A549 (cell line): ENCODE data around the gene CATSPER4. TPM values are rescaled to one million over a fixed set of nuclear protein-coding genes. Genes with fewer than 3 reads are reported as not detected.

Source experiments
- ATAC-seq, 2 experiments: fragments of 200-7000 bp in 1 of 2; fragments of >200 bp in 1 of 2; cut with Nextera tagmentation in 1 of 2; cut with Tn5 transposase in 1 of 2; 3 replicates each; pipeline versions ENCODE4 v1.8.0 to v1.9.1; 2018 to 2020; ENCODE audit warnings: mild to moderate bottlenecking in 1 of 2, moderate library complexity in 1 of 2
- CTCF ChIA-PET: fragments of 300-600 bp; sonication (Branson Sonifier 250); formaldehyde crosslinking; extraction: SDS; loops from one replicate; lab custom pipeline; 2021; ENCODE audit warnings: antibody characterized with exemption, inconsistent platforms; lab: Yijun Ruan, JAX
- POLR2A ChIA-PET: fragments of 350-600 bp; formaldehyde crosslinking; extraction: SDS; loops from one replicate; lab custom pipeline; 2021; ENCODE audit warnings: antibody characterized with exemption, inconsistent platforms; lab: Yijun Ruan, JAX
- DNase-seq, 2 experiments: peaks; one replicate each; pipeline versions ENCODE4 v3.0.0 to v3.0.0-alpha.2; 2011 to 2016; ENCODE audit warnings: low read depth in 1 of 2, low spot score in 1 of 2
- FAIRE-seq: peaks from 2 replicates; lab custom pipeline; 2011; peaks lifted over from hg19 to GRCh38; lab: Jason Lieb, UNC
- H3K27ac ChIP-seq, 2 experiments: fragments of >200 bp; sonication (Bioruptor Twin); formaldehyde crosslinking; 3 replicates each; pipeline ENCODE4 v1.5.1; 2016 to 2017
- H3K4me1 ChIP-seq: fragments of >200 bp; sonication (Bioruptor Twin); formaldehyde crosslinking; 3 replicates; pipeline ENCODE4 v1.6.1; 2016
- H3K4me2 ChIP-seq: fragments of >200 bp; sonication (Bioruptor Twin); formaldehyde crosslinking; 3 replicates; pipeline ENCODE4 v1.6.1; 2016
- H3K4me3 ChIP-seq: fragments of >200 bp; sonication (Bioruptor Twin); formaldehyde crosslinking; 3 replicates; pipeline ENCODE4 v1.5.1; 2016
- H3K9me3 ChIP-seq: fragments of >200 bp; sonication (Bioruptor Twin); formaldehyde crosslinking; 3 replicates; pipeline ENCODE4 v1.6.1; 2016
- ATOH8 ChIP-seq: fragments of 250-450 bp; sonication (Bioruptor Pico); IDR thresholded peaks from 2 replicates; pipeline ENCODE4 v1.5.0; 2020; ENCODE audit warnings: low read depth, mild to moderate bottlenecking, moderate library complexity
- BCL3 ChIP-seq: fragments of >200 bp; sonication (Bioruptor Twin); formaldehyde crosslinking; IDR thresholded peaks from 3 replicates; pipeline ENCODE4 v1.6.1; 2016
- CBX2 ChIP-seq: fragments of 200-600 bp; sonication (generic); IDR thresholded peaks from 2 replicates; pipeline ENCODE4 v1.6.1; 2016; ENCODE audit warnings: low read depth, mild to moderate bottlenecking, borderline replicate concordance
- CBX8 ChIP-seq: fragments of 200-600 bp; sonication (generic); IDR thresholded peaks from 2 replicates; pipeline ENCODE4 v1.6.1; 2016
- CHD4 ChIP-seq: fragments of 200-600 bp; sonication (generic); IDR thresholded peaks from 2 replicates; pipeline ENCODE4 v1.6.1; 2016; ENCODE audit warnings: antibody characterized with exemption, mild to moderate bottlenecking, borderline replicate concordance
- E2F6 ChIP-seq: IDR thresholded peaks from 2 replicates; pipeline ENCODE4 v1.6.1; 2012; ENCODE audit warnings: low read depth, borderline replicate concordance
- EHF ChIP-seq: fragments of 250-450 bp; sonication (Bioruptor Pico); IDR thresholded peaks from 2 replicates; pipeline ENCODE4 v1.5.0; 2020; ENCODE audit warnings: mild to moderate bottlenecking
- EP300 ChIP-seq, 2 experiments: fragments of >200 bp; sonication (Bioruptor Twin); formaldehyde crosslinking; IDR thresholded peaks; 2 replicates in 1 of 2; 3 replicates in 1 of 2; pipeline ENCODE4 v1.6.1; 2016 to 2017
- ESRRA ChIP-seq: fragments of 150-350 bp; IDR thresholded peaks from 2 replicates; pipeline ENCODE4 v1.6.1; 2014; ENCODE audit warnings: mild to moderate bottlenecking, low read length, borderline replicate concordance
- HDAC2 ChIP-seq: fragments of 200-600 bp; sonication (generic); IDR thresholded peaks from 2 replicates; pipeline ENCODE4 v1.6.1; 2016
- HES2 ChIP-seq: fragments of >200 bp; sonication (Bioruptor Twin); formaldehyde crosslinking; IDR thresholded peaks from 2 replicates; pipeline ENCODE4 v1.6.1; 2016
- HOXA7 ChIP-seq: fragments of 250-450 bp; sonication (Bioruptor Pico); IDR thresholded peaks from 2 replicates; pipeline ENCODE4 v1.5.0; 2020; ENCODE audit warnings: mild to moderate bottlenecking, moderate library complexity
- HOXB13 ChIP-seq: fragments of 250-450 bp; sonication (Bioruptor Pico); IDR thresholded peaks from 2 replicates; pipeline ENCODE4 v1.5.0; 2020; ENCODE audit warnings: low read depth, mild to moderate bottlenecking, moderate library complexity
- JUNB ChIP-seq: fragments of >200 bp; sonication (Bioruptor Twin); formaldehyde crosslinking; IDR thresholded peaks from 2 replicates; pipeline ENCODE4 v1.6.1; 2016
- NFE2L2 ChIP-seq: fragments of 150-350 bp; conservative IDR thresholded peaks from 2 replicates; pipeline ENCODE4 v1.6.1; 2014; ENCODE audit warnings: low read length
- NPAS2 ChIP-seq: fragments of 250-450 bp; sonication (Bioruptor Pico); IDR thresholded peaks from 2 replicates; pipeline ENCODE4 v1.8.0; 2022; ENCODE audit warnings: mild to moderate bottlenecking, moderate library complexity, borderline replicate concordance
- NR3C1 ChIP-seq: fragments of >200 bp; sonication (Bioruptor Twin); formaldehyde crosslinking; IDR thresholded peaks from 3 replicates; pipeline ENCODE4 v1.6.1; 2017
- RARB ChIP-seq: fragments of 250-450 bp; sonication (Bioruptor Pico); IDR thresholded peaks from 2 replicates; pipeline ENCODE4 v1.8.0; 2021; ENCODE audit warnings: mild to moderate bottlenecking, moderate library complexity
- RCOR1 ChIP-seq: fragments of 150-350 bp; IDR thresholded peaks from 2 replicates; pipeline ENCODE4 v1.6.1; 2014; ENCODE audit warnings: antibody characterized with exemption, low read length, low read depth
- RNF2 ChIP-seq: fragments of 200-600 bp; sonication (generic); IDR thresholded peaks from 2 replicates; pipeline ENCODE4 v1.6.1; 2016; ENCODE audit warnings: low read depth, mild to moderate bottlenecking, antibody characterized with exemption, moderate library complexity, borderline replicate concordance
- ZC3H11A ChIP-seq: fragments of 450-650 bp; IDR thresholded peaks from 2 replicates; pipeline ENCODE4 v1.6.1; 2014; ENCODE audit warnings: antibody characterized with exemption, mild to moderate bottlenecking
- ZFP36 ChIP-seq: fragments of 450-650 bp; IDR thresholded peaks from 2 replicates; pipeline ENCODE4 v1.6.1; 2014; ENCODE audit warnings: borderline replicate concordance; ENCODE audit not compliant: partially characterized antibody
- WGBS: methylation state at CpG from one replicate; pipeline ENCODE4 v1.1.6; 2017; ENCODE audit errors: missing lambda C conversion rate; 5-methylcytosine and 5-hydroxymethylcytosine counted together
- polyA plus RNA-seq, 4 experiments: library from polyadenylated mRNA; depleted of rRNA in 3 of 4; stranded (reverse); fragments of >200 nt; fragmentation: RNase III in 1 of 4; extraction: RNeasy Plus Mini Kit Qiagen cat#74134 plus additional on column Dnase treatment in 1 of 4; gene quantifications; 2 replicates in 3 of 4; 3 replicates in 1 of 4; pipeline ENCODE4 v1.2.3, GENCODE V29; 2011 to 2017

CATSPER4 gene
- polyA plus RNA-seq, 2 of the 4 experiments (the other 2 are of a cell fraction) = not detected

GRCh38 chr1:26170472-26170821 lies 20.0 kb upstream of the CATSPER4 start:
- Histone ChIP-seq H3K4me3 (peak overlapping the region; percentile 95), H3K4me2 (peak overlapping the region; percentile 87), H3K9me3 (no peaks in the 10 kb centered on the region), H3K4me1 (peaks cover 7% of the 10 kb centered on the region; the same call in 2 of the 3 replicates), H3K27ac (peak overlapping the region; percentile 90 to 99)
- WGBS = 63% methylated on average over 7 of the region's 9 CpGs
- POLR2A ChIA-PET = interaction anchor here (0.9 to 1.6 kb wide), 3 partner anchors 59 to 262 kb away, joined by 3 to 15 read pairs (median 6); partner anchors contain the start of genes CEP85, DHDDS and PDIK1L
- CTCF ChIA-PET = interaction anchor here (0.6 to 3.7 kb wide), 22 partner anchors 9 to 1803 kb away, joined by 3 to 33 read pairs (median 5); partner anchors contain the start of genes CATSPER4, CEP85 and CNKSR1
- TF ChIP-seq HOXB13 (CRISPR knock-in tag) = no peak
- no peak for TF ChIP-seq RCOR1
- TF ChIP-seq RARB = no peak
- TF ChIP-seq NFE2L2 = no peak
- no peak for TF ChIP-seq HOXA7 (CRISPR knock-in tag)
- TF ChIP-seq ESRRA = no peak
- no peak for TF ChIP-seq NR3C1
- no peak for TF ChIP-seq EP300 (IDR thresholded peaks at IDR 0.05)
- FAIRE-seq (no peak), ATAC-seq (no peak), DNase-seq (no peak)

GRCh38 chr1:26171084-26172072 lies 19.0 kb upstream of the CATSPER4 start, which contains the start of gene ZNF593OS:
TSS of gene ZNF593OS (minus strand) at chr1:26171832. CDS start at chr1:26171661, 171 bp downstream.
- Histone ChIP-seq H3K4me2 (peak within 1 kb of the TSS; percentile 87), H3K9me3 (no peaks in the 10 kb centered on the region), H3K27ac (peak within 1 kb of the TSS in 1 of 2 experiments; percentile 99; a peak in 3 of 6 replicates), H3K4me3 (peak within 1 kb of the TSS; percentile 95), H3K4me1 (peaks cover 7% of the 10 kb centered on the region; the same call in 2 of the 3 replicates)
- ATAC-seq = no peak
- no peak for FAIRE-seq
- 90% methylated on average over 24 of the region's 34 CpGs for WGBS
- CTCF ChIA-PET = interaction anchor here (1.2 to 3.7 kb wide), 9 partner anchors 8 to 135 kb away, joined by 3 to 33 read pairs (median 6); partner anchors contain the start of genes CATSPER4, CEP85 and CNKSR1
- TF ChIP-seq HES2 = no peak
- no peak for TF ChIP-seq RCOR1
- TF ChIP-seq ZFP36 = no peak
- TF ChIP-seq JUNB = no peak
- TF ChIP-seq NPAS2 (CRISPR knock-in tag) = no peak
- no peak for TF ChIP-seq HDAC2
- TF ChIP-seq E2F6 = no peak
- no peak for TF ChIP-seq RNF2
- POLR2A ChIA-PET = no interaction called here
- no peak for DNase-seq

- TF ChIP-seq ATOH8 (CRISPR knock-in tag) = no peak
- no peak for TF ChIP-seq BCL3
- no peak for TF ChIP-seq EHF
- no peak for TF ChIP-seq ESRRA
- TF ChIP-seq HES2 = no peak
- TF ChIP-seq ZC3H11A = no peak
- TF ChIP-seq CBX8 = no peak
- TF ChIP-seq CBX2 = no peak
- TF ChIP-seq CHD4 = no peak
- no peak for TF ChIP-seq HOXA7 (CRISPR knock-in tag)
- no peak overlapping the region for H3K27ac ChIP-seq
Measured at GRCh38 chr1:26175346-26175745, 15.1 kb upstream of the CATSPER4 start.

More at GRCh38 chr1:26175346-26175745, 15.1 kb upstream of the CATSPER4 start:
- no peak overlapping the region for H3K4me2 ChIP-seq
- ChIA-PET CTCF (interaction anchor here (1.0 to 1.1 kb wide), 2 partner anchors 10 to 30 kb away, joined by 3 read pairs; no protein-coding TSS in a partner anchor), POLR2A (no interaction called here)
- H3K9me3 ChIP-seq = no peaks in the 10 kb centered on the region
- no peak overlapping the region for H3K4me3 ChIP-seq
- ATAC-seq (no peak), DNase-seq (no peak), FAIRE-seq (no peak)
- WGBS = 96% methylated on average over 8 of the region's 8 CpGs
- peaks cover 7% of the 10 kb centered on the region; the same call in 2 of the 3 replicates for H3K4me1 ChIP-seq
